ENCODE data around the gene CDC5L. TPM values are rescaled to one million over a fixed set of nuclear protein-coding genes. Genes with fewer than 3 reads are reported as not detected.

The CDC5L gene
- total RNA-seq, 1 experiment from 2014 or later: 24.6 TPM

- H3K4me1 ChIP-seq (ENCODE audit: control insufficient read depth in 1 of 2, insufficient read depth in 2 of 2, low read length in 2 of 2): peaks cover 3% of the 10 kb centered on the region in 2 experiments; a peak in 1 of 4 replicates
- H4K20me1 ChIP-seq (ENCODE audit: insufficient read depth): peaks cover 4% of the 10 kb centered on the region; the same call in 1 of the 2 replicates
- no peak overlapping the region for H3K27ac ChIP-seq (ENCODE audit: low read depth, low read length)
- no peak overlapping the region for H3K4me3 ChIP-seq (replicated peaks in 1 of 2; ENCODE audit: low read depth in 1 of 2, low read length in 2 of 2)
- H3K9me3 ChIP-seq (ENCODE audit: control insufficient read depth in 1 of 2, insufficient read depth in 1 of 2, low read depth in 1 of 2, low read length in 2 of 2): no peaks in the 10 kb centered on the region
- H3K9ac ChIP-seq (ENCODE audit: low read length): no peak overlapping the region
- intact Hi-C loops (cut with micrococcal nuclease): no loop called here
- no TSS peak for BruUV-seq (replicated peaks)
- no peak for DNase-seq (ENCODE audit: low read depth, low spot score)
- peaks cover 10 to 14% of the 10 kb centered on the region in 2 experiments; a peak in 2 of 4 replicates for H3K36me3 ChIP-seq (ENCODE audit: control insufficient read depth in 1 of 2, insufficient read depth in 2 of 2, low read length in 2 of 2)
- no peak overlapping the region for H2AFZ ChIP-seq (ENCODE audit: low read depth, low read length, poor library complexity, severe bottlenecking)
- ChIA-PET RAD21 (ENCODE audit: low non-redundant PET in 1 of 2, low total read pairs in 2 of 2, uncharacterized antibody in 2 of 2, unreplicated experiment in 2 of 2) (interaction anchor here in 1 of 2 experiments (1.1 kb wide), 1 partner anchor 23 kb away, joined by 3 read pairs; no protein-coding TSS in a partner anchor), POLR2A (no interaction called here), CTCF (interaction anchor here (1.3 to 3.0 kb wide), 2 partner anchors 15 to 24 kb away, joined by 5 to 13 read pairs; no protein-coding TSS in a partner anchor)
- ATAC-seq: no peak
- TF ChIP-seq, protein P1, sequence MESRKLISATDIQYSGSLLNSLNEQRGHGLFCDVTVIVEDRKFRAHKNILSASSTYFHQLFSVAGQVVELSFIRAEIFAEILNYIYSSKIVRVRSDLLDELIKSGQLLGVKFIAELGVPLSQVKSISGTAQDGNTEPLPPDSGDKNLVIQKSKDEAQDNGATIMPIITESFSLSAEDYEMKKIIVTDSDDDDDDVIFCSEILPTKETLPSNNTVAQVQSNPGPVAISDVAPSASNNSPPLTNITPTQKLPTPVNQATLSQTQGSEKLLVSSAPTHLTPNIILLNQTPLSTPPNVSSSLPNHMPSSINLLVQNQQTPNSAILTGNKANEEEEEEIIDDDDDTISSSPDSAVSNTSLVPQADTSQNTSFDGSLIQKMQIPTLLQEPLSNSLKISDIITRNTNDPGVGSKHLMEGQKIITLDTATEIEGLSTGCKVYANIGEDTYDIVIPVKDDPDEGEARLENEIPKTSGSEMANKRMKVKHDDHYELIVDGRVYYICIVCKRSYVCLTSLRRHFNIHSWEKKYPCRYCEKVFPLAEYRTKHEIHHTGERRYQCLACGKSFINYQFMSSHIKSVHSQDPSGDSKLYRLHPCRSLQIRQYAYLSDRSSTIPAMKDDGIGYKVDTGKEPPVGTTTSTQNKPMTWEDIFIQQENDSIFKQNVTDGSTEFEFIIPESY (IDR thresholded peaks at IDR 0.05; ENCODE audit: extremely low read depth, insufficient replicate concordance, low read length): no peak
- no peak for TF ChIP-seq ZNF274 (IDR thresholded peaks at IDR 0.05; ENCODE audit: low read depth, low read length)
- TF ChIP-seq TCF7L2 (IDR thresholded peaks at IDR 0.05; ENCODE audit: borderline replicate concordance, extremely low read depth, insufficient read depth, insufficient read length): no peak
- no peak for TF ChIP-seq FOSL1 (IDR thresholded peaks at IDR 0.05; ENCODE audit: low read depth)
- TF ChIP-seq ZFX (IDR thresholded peaks at IDR 0.05): no peak
- TF ChIP-seq, protein P2, sequence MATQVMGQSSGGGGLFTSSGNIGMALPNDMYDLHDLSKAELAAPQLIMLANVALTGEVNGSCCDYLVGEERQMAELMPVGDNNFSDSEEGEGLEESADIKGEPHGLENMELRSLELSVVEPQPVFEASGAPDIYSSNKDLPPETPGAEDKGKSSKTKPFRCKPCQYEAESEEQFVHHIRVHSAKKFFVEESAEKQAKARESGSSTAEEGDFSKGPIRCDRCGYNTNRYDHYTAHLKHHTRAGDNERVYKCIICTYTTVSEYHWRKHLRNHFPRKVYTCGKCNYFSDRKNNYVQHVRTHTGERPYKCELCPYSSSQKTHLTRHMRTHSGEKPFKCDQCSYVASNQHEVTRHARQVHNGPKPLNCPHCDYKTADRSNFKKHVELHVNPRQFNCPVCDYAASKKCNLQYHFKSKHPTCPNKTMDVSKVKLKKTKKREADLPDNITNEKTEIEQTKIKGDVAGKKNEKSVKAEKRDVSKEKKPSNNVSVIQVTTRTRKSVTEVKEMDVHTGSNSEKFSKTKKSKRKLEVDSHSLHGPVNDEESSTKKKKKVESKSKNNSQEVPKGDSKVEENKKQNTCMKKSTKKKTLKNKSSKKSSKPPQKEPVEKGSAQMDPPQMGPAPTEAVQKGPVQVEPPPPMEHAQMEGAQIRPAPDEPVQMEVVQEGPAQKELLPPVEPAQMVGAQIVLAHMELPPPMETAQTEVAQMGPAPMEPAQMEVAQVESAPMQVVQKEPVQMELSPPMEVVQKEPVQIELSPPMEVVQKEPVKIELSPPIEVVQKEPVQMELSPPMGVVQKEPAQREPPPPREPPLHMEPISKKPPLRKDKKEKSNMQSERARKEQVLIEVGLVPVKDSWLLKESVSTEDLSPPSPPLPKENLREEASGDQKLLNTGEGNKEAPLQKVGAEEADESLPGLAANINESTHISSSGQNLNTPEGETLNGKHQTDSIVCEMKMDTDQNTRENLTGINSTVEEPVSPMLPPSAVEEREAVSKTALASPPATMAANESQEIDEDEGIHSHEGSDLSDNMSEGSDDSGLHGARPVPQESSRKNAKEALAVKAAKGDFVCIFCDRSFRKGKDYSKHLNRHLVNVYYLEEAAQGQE (IDR thresholded peaks at IDR 0.05; ENCODE audit: low read depth): no peak
- TF ChIP-seq EZH2phosphoT487 (IDR thresholded peaks at IDR 0.05; ENCODE audit: borderline replicate concordance): no peak
- no peak for TF ChIP-seq EGR1 (IDR thresholded peaks at IDR 0.05; ENCODE audit: low read depth)
- no peak for TF ChIP-seq SIN3A (IDR thresholded peaks at IDR 0.05; ENCODE audit: low read depth)
- no peak for TF ChIP-seq POLR2A (IDR thresholded peaks at IDR 0.05; ENCODE audit: borderline replicate concordance, extremely low read depth, insufficient read depth, insufficient read length)
- TF ChIP-seq POLR2AphosphoS5 (IDR thresholded peaks at IDR 0.05; ENCODE audit: low read depth, low read length): no peak
- no peak overlapping the region for H3K4me2 ChIP-seq (ENCODE audit: low read length)
- H3K79me2 ChIP-seq (ENCODE audit: insufficient read depth, low read length): peaks cover 21% of the 10 kb centered on the region
- H3K27me3 ChIP-seq (ENCODE audit: insufficient read depth, low read length): no peaks in the 10 kb centered on the region
- H3K9me2 ChIP-seq (ENCODE audit: insufficient read depth): no peaks in the 10 kb centered on the region
These were observed 44.7 kb downstream of the CDC5L start for GRCh38 chr6:44432227-44432626.
